ENCODE data around the gene OR5AR1.

Gene OR5AR1

GRCh38 chr11:56663386-56663785 is at the start of gene OR5AR1:
Gene OR5AR1, plus strand, starts transcription at chr11:56663686. Its CDS starts 0 bp downstream, at chr11:56663686.
- TF ChIP-seq GATA2 (IDR thresholded peaks at IDR 0.05; ENCODE audit: low read depth, low read length) (no peak), GATA3 (IDR thresholded peaks at IDR 0.05; ENCODE audit: low read depth, low read length) (no peak)

DNA sequence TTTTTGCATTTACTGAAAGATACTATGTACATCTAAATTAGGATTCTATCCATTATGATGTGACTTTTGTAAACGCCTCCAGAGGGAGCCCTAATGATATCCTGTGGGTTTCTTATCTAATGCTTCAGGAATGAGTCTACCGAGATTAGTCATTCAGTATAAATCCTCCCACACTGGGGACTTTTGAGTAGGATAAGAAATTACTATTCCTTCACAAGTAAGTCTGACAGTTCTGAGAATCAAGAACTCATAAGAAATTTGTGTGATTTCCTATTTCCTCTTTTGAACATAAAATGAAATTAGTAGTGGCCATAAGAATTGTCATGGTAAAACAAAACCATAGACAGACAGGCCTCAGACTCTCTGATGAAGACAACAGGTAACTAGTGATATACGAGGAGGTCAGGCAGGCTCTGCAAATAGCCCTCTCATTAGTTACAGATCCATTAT is 38.8 kb upstream of the OR5AR1 start:
- TF ChIP-seq GATA3 (IDR thresholded peaks at IDR 0.05; ENCODE audit: low read depth, low read length) (no peak), GATA2 (IDR thresholded peaks at IDR 0.05; ENCODE audit: low read depth, low read length) (no peak)

DNA sequence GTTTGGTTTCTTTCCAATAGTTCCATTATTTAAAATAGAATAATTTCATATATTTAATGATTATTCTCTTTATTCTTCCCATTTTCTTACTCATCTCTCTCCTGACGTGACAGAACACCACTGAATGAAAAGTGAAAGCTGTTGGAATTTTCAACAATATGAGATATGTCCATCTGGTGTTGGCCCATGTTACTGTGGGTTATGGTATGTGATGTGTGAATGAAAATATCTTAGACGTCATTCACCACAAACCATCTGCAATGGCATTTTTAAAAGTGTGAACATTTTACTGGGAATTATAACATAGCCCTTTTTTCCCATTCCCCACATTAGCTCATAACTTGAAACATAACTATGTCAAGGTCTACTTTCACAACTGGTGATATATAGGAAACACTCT is 37.5 kb upstream of the OR5AR1 start:
- no peak for TF ChIP-seq GATA3 (IDR thresholded peaks at IDR 0.05; ENCODE audit: low read depth, low read length)
- TF ChIP-seq GATA2 (IDR thresholded peaks at IDR 0.05; ENCODE audit: low read depth, low read length): no peak

DNA sequence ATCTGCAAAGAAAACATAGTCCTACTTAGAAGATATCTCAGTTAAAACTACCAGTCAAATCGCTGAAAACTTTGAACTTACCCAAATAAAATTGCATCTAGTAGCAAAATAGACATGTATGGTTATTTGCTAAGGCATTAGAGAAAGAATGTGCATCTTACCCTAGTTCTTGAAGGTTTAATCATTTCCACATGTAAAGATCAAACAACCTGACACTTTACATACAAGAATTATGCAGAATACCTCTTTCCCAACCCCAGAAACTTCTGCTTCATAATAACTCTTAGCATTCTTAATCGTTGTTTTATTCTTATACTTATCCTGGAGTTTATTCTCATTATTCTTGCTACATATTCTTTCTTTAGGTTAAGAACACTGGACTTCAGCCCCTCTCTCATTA is 31.2 kb upstream of the OR5AR1 start:
- TF ChIP-seq GATA3 (IDR thresholded peaks at IDR 0.05; ENCODE audit: low read depth, low read length): no peak
- no peak for TF ChIP-seq GATA2 (IDR thresholded peaks at IDR 0.05; ENCODE audit: low read depth, low read length)

GRCh38 chr11:56636861-56637260 is 26.6 kb upstream of the OR5AR1 start:
- TF ChIP-seq GATA2 (IDR thresholded peaks at IDR 0.05; ENCODE audit: low read depth, low read length) (no peak), GATA3 (IDR thresholded peaks at IDR 0.05; ENCODE audit: low read depth, low read length) (no peak)

DNA sequence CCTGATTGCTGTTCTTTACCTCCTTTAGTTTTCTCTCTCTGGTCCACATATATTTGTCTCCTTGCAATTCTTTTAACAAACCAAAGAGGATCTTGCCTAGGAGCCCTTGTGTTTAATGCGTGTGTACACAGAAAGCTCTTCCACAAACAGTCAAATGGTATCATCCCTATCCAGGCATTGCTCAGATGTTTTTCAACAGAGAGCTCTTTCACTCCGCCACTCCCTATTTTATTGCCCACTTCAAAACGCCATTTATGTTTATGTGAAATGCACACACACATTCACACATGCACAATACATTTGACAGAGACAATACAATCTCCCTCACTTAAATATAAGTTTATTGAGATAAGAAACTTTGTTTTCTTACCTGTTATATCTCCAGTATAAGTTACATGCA is 26.0 kb upstream of the OR5AR1 start:
- TF ChIP-seq GATA3 (IDR thresholded peaks at IDR 0.05; ENCODE audit: low read depth, low read length): no peak
- no peak for TF ChIP-seq GATA2 (IDR thresholded peaks at IDR 0.05; ENCODE audit: low read depth, low read length)

DNA sequence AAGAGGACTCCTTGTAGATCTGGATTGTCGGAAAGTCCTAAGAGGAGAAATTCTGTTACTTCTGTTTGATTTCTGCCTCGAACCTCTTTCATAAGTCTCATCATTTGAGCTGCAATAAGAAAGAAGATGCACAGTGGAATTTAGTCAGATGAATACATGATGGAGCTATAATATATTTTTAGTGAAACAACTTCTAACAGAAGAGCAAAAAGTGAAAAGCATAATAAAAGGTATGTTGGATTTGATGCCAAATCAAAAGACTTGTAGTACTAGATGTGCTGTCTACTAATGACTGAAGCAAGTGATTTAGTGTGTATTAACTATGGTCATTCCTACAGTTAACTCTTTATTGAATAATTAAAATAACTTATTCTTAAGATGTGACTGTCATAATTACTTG is 21.1 kb upstream of the OR5AR1 start, which contains the start of gene OR5AP2:
Gene OR5AP2, minus strand, starts transcription at position 101 of the 400 bp plus-strand sequence. Its CDS starts 0 bp downstream, at position 101.
- no peak for TF ChIP-seq GATA3 (IDR thresholded peaks at IDR 0.05; ENCODE audit: low read depth, low read length)
- TF ChIP-seq GATA2 (IDR thresholded peaks at IDR 0.05; ENCODE audit: low read depth, low read length): no peak

GRCh38 chr11:56659755-56660154 is 3.7 kb upstream of the OR5AR1 start:
- TF ChIP-seq GATA3 (IDR thresholded peaks at IDR 0.05; ENCODE audit: low read depth, low read length) (no peak), GATA2 (IDR thresholded peaks at IDR 0.05; ENCODE audit: low read depth, low read length) (no peak)

DNA sequence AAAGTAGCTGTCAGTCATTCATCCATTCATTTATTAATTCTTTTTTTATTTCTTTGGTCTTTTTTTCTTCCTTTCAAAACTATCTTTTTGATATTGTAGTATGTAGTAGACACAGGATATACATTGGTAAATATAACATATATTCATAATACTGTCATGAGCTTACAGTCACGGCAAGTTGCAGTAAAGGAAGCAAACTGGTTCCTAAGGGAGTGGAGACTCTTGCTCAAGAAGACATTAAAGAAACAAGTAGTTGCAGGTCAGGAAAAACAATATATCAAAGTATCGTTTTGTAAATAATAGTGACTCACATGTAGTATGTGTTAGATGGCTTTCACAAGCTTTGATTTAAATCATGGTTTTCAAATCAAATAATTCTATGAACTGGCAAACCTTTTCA is 7.5 kb downstream of the OR5AR1 start:
- no peak for TF ChIP-seq GATA2 (IDR thresholded peaks at IDR 0.05; ENCODE audit: low read depth, low read length)
- no peak for TF ChIP-seq GATA3 (IDR thresholded peaks at IDR 0.05; ENCODE audit: low read depth, low read length)

DNA sequence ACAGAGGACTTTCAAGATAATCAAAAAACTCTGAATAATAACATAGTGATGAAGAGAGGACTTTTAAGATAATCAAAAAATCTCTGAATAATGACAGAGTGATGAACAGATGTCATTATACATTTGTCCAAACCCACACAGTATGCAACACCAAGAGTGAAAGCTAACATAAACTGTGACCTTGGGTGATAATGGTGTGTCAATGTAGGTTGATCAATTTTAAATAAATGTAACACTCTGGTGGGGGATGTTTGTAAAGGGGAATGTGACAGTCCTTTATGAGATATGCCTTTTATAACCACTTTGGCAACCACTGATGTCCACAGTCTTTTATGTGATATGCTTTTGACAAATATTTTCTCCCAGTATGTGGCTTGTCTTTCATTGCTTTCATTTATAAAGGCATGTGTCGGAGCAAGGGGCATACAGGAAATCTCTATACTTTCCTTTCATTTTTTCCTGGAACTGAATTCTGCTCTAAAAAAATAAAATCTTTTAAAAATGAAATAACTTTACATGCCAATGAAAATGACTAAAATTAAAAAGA is 25.1 kb downstream of the OR5AR1 start:
- no peak for TF ChIP-seq GATA3 (IDR thresholded peaks at IDR 0.05; ENCODE audit: low read depth, low read length)
- TF ChIP-seq GATA2 (IDR thresholded peaks at IDR 0.05; ENCODE audit: low read depth, low read length): no peak

DNA sequence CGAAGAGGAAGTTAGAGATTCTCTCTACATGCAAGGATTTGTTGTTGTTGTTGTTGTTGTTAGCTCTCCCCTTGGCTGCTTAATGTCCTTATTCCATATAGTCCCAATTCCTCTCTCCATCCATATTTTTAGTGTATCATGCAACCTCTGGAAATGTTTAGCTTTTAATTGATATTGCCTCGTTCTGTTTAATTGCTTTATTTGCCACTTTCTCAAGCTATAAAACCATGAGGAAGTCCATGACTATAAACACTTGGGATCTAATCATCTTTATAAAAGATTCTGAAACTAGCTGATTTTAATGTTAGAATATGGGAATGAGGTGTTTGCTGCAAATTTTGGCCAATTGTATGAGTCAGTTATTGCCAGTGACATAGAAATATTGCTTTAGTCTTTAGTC is 29.9 kb downstream of the OR5AR1 start:
- TF ChIP-seq GATA2 (IDR thresholded peaks at IDR 0.05; ENCODE audit: low read depth, low read length) (no peak), GATA3 (IDR thresholded peaks at IDR 0.05; ENCODE audit: low read depth, low read length) (no peak)

DNA sequence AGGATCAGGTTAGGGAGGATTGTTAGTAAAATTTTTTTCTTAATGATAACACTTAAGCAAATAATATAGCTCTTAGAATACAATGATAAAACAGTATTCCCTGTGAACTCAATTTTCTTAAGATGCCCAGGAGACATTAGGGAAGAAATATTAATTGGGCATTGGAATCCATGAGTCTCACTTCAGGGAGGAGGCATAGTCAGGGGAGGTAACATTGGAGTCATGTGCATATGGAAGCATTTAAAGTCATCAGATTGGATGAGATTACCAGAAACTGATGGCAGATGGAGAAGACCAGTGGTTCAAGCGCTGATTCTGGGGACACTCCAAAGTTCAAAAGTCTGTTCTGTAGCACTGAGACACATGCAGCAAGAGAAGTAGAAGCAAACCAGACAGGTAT is 35.3 kb downstream of the OR5AR1 start, which contains the start of gene OR9G1:
Gene OR9G1, plus strand, starts transcription at position 301 of the 400 bp plus-strand sequence. CDS start 1,293 bp downstream, outside the sequence.
- TF ChIP-seq GATA2 (IDR thresholded peaks at IDR 0.05; ENCODE audit: low read depth, low read length) (no peak), GATA3 (IDR thresholded peaks at IDR 0.05; ENCODE audit: low read depth, low read length) (no peak)

GRCh38 chr11:56700242-56700913 is 36.9 kb downstream of the OR5AR1 start:
- no peak for TF ChIP-seq GATA3 (IDR thresholded peaks at IDR 0.05; ENCODE audit: low read depth, low read length)
- TF ChIP-seq GATA2 (IDR thresholded peaks at IDR 0.05; ENCODE audit: low read depth, low read length): no peak

DNA sequence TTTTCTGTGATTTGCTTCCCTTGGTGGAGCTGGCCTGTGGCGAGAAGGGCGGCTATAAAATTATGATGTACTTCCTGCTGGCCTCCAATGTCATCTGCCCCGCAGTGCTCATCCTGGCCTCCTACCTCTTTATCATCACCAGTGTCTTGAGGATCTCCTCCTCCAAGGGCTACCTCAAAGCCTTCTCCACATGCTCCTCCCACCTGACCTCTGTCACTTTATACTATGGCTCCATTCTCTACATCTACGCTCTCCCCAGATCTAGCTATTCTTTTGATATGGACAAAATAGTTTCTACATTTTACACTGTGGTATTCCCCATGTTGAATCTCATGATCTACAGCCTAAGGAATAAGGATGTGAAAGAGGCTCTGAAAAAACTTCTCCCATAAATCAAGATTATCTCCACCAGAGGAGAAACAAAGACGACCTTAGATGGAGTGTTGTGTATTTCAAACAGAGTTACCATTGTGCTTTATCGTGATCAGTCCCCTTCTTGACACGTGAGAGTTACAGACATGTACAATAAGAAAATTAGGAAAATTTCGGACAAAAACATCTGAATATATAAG is 37.5 kb downstream of the OR5AR1 start:
- TF ChIP-seq GATA2 (IDR thresholded peaks at IDR 0.05; ENCODE audit: low read depth, low read length): no peak
- TF ChIP-seq GATA3 (IDR thresholded peaks at IDR 0.05; ENCODE audit: low read depth, low read length): no peak
